HG03175 (cell line): Measurements from ENCODE around the gene INTS7.
A peak's percentile ranks its signal among the peaks of the same experiment; 100 is the strongest.

Source experiments
- ATAC-seq: cut with Tn5 transposase; IDR thresholded peaks from one replicate; pipeline ENCODE4 v1.9.1; 2021; ENCODE audit warnings: mild to moderate bottlenecking, moderate library complexity; ENCODE audit not compliant: unreplicated experiment

Gene INTS7, protein sequence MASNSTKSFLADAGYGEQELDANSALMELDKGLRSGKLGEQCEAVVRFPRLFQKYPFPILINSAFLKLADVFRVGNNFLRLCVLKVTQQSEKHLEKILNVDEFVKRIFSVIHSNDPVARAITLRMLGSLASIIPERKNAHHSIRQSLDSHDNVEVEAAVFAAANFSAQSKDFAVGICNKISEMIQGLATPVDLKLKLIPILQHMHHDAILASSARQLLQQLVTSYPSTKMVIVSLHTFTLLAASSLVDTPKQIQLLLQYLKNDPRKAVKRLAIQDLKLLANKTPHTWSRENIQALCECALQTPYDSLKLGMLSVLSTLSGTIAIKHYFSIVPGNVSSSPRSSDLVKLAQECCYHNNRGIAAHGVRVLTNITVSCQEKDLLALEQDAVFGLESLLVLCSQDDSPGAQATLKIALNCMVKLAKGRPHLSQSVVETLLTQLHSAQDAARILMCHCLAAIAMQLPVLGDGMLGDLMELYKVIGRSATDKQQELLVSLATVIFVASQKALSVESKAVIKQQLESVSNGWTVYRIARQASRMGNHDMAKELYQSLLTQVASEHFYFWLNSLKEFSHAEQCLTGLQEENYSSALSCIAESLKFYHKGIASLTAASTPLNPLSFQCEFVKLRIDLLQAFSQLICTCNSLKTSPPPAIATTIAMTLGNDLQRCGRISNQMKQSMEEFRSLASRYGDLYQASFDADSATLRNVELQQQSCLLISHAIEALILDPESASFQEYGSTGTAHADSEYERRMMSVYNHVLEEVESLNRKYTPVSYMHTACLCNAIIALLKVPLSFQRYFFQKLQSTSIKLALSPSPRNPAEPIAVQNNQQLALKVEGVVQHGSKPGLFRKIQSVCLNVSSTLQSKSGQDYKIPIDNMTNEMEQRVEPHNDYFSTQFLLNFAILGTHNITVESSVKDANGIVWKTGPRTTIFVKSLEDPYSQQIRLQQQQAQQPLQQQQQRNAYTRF

DNA sequence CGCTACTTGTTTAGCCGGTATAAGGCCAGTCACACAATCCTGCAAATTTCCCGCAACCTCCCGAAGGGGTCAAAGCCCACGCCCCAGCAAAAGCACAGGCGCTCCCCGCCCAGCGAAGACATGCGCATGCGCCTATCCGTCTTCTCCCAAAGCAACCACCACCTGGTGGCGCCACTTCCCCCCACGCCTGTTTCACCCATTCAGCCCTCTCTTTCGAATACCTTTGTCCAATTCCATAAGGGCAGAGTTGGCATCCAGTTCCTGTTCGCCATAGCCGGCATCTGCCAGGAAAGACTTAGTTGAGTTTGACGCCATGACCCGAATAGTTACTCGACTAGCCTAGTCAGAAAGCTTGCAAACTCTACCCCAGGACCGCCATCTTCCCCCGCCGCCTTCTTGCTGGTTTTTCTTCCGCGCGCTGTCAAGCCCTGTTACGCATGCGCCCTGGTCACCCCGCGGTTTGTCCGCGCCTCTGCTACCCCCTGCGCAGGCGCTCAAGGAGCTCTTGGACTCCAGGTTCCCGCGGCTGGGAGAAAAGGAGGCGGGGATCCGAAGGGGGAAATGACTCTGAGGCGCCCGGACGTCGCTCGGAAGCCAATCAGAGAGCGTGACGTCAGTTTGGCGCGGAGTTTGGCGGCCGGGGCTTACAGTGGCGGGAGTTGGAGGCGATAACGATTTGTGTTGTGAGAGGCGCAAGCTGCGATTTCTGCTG lies at the start of gene INTS7, which contains the start of gene DTL:
Gene INTS7, minus strand, starts transcription at position 435 of the 712 bp plus-strand sequence. Its CDS starts 120 bp downstream, at position 315.
Gene DTL, plus strand, starts transcription at position 626 of the 712 bp plus-strand sequence. CDS start 143 bp downstream, outside the sequence.
- peak; percentile 81 for ATAC-seq

DNA sequence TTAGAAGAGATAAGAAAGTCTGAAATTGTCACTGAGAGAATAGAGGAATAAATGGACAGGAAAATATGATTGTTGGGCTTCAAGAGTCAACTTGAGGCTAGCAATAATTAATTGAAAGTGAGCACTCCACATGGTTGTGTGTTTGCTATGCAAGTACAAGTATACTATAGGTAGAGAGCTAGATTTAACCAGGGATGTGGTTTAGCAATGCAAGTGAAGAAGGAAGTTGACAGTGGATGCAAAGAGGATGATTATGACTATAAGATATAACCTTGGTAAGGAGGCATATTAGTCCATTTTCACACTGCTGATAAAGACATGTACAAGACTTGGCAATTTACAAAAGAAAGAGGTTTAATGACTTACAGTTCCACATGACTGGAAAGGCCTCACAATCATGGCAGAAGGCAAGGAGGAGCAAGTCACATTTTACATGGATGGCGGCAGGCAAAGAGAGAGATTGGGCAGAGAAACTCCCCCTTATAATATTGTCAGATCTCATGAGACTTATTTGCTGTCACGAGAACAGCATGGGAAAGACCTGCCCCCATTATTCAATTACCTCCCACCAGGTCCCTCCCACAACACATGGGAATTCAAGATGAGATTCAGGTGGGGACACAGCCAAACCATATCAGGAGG lies 47.5 kb upstream of the INTS7 start:
- no peak for ATAC-seq

DNA sequence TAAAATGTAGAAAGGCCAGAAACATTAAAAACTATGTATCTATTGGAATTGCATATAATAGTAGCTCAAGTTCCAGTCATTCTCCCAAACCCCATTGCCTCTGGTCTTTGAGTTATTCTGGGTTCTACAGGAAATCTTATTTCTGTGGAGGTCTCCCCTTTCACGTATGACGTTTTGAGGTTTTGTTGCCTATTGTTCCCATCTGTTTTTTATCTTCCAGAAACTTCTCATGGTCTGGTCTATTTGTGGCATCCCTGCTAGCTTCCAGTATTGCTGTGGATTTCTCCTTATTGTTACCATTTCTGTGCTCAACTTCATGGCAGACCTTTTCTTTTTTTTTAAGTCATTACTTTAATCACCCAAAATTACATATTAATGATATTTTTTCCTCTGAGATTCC lies 43.5 kb upstream of the INTS7 start:
- ATAC-seq: no peak

DNA sequence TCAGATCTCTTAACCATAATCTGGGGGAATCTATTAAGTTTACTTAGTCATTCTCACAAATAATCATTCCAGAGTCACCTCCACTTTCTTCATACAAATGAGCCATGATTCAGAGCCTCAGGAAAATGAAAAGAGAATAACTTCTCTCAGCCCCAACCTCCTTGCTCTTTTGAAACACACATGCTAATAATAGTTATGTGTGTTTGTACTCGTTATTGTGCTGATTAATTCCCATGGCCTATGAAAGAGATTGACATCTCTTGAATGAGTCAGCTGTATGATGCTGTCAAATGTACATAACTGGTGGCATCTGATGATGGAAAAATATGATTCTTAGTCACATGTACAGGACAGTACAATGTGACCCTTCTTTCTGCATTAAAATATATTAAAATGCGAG lies 41.7 kb upstream of the INTS7 start:
- no peak for ATAC-seq

DNA sequence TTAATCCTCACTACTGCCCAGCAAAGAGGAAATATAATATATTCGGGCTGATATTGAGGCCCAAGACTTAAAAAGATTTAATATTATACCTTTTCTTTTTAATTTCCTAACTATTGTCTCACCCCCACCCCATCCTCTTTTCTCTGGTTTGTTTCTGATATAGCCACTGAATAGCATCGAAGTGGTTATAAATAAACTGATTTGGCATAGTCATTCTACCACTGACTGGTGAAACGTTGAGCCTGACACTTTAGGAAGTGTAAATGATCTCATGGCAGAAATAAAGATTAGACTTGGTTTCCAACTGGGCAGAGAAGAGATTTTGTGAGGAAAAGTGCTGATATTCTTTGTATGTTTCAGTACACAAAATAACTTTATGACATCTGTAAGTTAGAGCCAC lies 39.5 kb upstream of the INTS7 start:
- ATAC-seq: no peak

DNA sequence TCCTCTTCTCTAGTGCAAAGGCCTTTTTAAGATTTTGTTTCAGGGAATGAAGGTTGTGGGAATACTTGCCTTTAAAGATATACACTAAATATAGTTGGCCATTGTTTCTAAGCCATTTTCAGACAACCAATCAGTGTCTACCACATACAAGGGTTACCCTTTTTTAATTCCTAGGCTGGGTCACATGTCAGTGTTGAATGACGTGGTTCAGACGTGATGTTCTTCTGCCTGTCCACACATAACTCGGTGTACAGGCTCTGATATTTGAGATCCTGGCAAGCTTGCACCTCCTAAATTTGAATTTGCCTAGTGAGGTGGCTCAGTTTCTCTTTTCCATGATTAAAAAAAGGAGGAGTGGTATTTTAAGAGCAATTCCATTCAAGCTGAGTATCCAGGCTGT lies 39.0 kb upstream of the INTS7 start:
- no peak for ATAC-seq

DNA sequence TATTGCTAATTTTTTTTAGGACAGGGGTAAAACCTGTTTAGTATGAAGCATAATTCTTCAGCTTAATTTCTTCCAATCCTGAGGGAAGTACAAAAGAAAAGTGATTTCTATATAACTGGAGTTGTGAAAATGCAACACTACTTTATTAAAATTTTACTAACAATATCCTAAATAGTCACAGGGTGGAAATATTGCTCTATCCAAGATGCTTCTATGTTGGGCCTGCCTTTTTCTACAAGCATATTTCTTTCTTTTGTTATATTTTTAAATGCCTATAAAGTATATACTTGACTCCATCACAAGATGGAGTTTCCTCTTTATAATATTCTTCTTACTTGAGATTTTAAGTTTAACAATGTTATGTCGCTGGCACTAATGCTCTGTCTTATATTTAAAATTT lies 38.1 kb upstream of the INTS7 start:
- no peak for ATAC-seq

DNA sequence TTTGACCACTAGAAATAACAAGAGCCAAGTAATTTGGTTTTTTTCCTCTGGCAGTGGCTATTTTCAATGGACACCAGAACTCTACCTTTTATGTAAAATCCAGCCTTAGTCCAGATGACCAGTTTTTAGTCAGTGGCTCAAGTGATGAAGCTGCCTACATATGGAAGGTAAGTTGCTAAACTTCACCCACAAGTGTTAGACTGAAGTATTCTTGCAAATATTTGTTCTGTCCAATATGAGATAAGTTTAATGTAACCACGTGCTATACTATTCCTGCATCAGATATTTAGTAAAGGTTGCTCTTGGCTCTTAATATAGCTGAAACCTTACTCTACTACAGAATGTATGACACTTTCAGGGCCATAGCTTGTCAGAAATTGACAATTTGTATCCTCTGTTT lies 36.7 kb upstream of the INTS7 start:
- no peak for ATAC-seq

DNA sequence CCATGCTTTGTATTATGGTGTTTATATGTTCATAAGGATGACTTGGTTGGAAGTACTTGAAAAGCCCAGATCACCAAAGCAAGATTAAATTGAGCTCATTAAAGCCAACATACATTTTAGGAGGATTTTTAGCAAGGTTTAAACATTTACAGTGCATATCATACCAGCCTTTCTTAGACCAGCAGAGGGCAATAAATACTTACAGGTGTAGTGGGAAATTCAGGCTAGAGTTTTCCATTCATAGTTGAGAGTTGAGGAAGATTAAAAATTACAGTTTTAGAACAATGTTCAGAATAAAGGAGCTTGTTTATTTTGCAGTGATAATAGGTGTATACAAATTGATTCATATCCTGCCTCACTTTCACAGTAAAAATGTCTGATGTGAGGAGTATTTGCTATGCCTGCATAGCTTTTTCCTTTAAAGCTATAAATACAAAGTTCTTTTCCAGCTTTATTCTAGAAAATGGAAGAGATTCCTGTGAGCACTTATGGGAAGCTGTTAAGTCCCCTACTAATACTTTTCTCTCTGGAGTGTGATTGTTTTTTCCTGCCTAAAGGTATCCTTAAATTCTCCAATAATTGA lies 35.5 kb upstream of the INTS7 start:
- no peak for ATAC-seq

DNA sequence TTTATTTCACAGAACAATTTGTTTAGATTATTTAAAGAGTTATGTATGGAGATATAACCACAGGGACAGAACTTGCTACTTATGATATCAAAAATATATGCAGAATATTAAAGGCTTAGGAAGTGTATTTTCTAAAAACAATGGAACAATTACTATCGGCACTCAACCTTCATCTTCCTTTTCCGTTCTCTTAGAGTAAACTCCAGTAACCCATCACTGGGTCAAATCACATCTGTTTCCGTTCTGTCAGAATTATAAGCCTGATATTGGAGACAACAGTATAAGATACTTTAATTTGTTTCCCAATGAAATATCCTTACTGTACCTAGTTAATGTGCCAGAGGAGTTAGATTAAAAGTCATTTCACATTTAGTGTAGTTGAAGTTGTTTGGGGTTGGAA lies 32.4 kb upstream of the INTS7 start:
- ATAC-seq: no peak

DNA sequence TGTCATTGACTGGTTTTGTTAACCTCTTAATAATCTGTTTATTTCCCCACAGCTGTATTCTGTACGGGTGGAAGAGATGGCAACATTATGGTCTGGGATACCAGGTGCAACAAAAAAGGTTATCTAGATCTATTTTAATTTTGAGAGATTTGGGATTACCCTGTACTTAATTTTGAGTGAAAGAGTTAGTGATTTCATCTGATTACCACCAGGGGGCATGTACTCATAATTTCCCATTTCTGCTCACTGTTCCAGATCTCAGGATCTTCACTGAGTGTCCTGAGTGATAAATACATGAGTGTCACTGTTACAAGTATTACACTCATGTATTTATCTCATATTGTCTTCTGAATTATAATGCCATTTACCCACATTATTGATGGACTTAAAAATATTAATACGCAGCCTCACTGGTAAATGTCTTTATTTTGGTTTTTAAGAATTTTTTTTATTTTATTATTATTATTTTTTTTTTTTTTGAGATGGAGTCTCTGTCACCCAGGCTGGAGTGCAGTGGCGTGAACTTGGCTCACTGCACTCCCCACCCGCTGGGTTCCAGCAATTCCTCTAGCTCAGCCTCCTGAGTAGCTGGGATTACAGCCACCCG lies 27.6 kb upstream of the INTS7 start:
- peak; percentile 58 for ATAC-seq

DNA sequence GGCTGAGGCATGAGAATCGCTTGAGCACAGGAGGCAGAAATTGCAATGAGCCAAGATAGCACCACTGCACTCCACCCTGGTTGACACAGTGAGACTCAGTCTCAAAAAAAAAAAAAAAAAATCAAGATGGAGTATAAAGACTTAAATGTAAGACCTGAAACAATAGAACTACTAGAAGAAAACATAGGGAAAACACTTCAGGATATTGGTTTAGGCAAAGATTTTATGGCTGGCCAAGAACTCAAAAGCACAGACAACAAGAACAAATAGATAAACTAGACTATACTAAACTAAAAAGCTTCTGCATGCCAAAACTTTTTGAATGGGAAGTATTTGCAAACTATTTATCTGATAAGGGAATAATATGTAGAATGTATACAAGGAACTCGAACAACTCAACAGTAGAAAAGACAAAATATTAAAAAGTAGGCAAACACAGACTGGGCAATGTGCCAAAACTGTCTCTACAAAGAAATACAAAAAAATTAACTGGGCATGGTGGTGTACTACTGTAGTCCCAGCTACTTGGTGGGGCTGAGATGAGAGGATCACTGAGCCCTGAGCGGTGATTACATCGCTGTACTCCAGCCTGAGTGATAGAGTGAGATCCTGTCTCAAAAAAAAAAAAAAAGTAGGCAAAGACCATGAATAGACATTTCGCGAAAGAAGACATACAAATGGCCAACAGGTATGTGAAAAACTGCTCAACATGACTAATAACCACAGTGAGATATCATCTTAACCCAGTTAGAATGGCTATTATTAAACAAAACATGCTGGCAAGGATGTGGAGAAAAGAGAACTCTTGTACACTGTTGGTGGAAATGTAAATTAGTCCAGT lies 25.5 kb upstream of the INTS7 start:
- ATAC-seq: no peak

DNA sequence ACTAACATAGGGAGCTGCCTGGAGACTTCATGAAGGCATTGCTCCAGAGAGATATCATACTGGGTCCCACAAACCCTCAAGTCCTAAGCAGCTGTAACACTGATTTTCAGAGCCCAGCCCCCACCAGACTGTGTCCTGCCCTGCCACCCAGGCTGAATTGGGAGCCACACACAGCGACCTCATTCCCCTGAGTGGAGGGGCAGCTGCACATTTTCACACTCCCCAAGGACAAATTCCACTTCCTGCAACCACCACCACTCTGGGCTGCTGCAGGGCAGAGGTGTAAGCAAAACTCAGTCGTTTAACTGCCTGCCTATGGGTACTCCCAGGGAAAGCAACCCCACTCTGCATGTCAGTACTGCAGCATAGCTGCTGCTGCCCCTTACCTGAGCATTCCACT lies 20.0 kb upstream of the INTS7 start:
- no peak for ATAC-seq

DNA sequence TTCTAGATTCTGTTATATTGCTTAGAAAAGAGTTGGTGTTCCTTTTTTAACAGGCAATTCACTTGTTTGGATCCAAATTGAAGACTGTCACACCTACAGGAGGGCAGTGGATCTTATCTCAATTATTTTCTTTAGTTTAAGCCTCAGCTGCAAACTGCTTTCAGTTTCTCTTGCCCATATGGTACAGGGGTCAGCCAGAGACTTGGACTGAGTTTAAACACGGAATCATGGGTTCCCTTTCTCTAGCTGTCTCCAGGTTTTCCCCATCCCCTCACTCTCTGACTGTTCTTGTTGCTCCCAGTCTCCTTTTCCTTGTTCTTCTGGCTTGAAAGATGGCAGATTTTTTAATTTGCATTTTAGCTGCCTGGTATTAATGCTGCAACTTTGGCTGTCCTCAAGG lies 18.6 kb upstream of the INTS7 start:
- no peak for ATAC-seq

DNA sequence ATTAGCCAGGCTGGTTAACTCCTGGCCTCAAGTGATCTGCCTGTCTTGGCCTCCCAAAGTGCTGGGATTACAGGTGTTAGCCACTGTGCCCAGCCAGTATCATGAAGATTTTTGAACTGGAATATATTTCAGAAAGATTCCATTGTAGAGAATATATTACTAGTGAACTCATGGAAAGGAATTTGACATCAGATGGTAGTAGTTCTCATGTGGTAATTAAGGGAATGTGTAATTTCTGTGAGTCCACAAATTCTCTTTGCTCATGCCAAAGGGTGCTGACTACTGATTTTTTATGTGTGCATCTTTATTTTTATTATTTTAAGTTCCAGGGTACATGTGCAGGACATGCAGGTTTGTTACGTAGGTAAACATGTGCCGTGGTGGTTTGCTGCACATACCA lies 10.6 kb upstream of the INTS7 start:
- ATAC-seq: no peak

DNA sequence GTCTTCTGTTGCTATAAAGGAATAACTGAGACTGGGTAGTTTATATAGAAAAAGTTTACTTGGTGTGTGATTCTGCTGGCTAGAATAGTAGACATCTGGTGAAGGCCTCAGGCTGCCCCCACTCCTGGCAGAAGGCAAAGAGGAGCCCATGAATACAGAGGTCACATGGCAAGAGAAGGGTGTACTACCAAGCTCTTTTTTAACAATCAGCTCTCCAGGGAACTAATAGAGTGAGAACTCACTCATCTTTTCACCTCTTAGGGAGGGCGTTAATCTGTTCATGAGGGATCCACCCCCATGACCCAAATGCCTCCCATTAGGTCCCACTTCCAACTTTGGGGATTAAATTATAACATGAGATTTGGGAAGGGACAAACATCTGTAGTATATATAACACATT lies 9.5 kb upstream of the INTS7 start:
- no peak for ATAC-seq

DNA sequence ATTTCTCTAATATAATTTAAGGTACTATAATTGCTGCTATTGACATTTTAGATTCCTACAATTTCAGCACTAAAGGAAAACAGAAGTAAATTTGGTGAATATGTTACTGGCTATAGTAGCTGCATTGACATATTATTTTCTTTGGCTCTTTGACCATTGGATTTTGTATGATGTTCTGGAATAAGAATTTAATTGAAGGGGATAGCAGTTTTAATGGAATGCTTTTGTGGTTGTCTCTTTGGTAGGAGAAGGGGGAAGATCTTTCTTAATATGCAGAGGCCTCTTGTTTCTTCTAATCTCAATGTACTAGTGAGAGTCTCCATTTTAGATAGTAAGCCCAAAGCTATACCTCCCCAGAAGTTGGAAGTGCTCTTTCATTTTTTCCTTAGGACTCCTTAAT lies 7.1 kb upstream of the INTS7 start:
- ATAC-seq: no peak

DNA sequence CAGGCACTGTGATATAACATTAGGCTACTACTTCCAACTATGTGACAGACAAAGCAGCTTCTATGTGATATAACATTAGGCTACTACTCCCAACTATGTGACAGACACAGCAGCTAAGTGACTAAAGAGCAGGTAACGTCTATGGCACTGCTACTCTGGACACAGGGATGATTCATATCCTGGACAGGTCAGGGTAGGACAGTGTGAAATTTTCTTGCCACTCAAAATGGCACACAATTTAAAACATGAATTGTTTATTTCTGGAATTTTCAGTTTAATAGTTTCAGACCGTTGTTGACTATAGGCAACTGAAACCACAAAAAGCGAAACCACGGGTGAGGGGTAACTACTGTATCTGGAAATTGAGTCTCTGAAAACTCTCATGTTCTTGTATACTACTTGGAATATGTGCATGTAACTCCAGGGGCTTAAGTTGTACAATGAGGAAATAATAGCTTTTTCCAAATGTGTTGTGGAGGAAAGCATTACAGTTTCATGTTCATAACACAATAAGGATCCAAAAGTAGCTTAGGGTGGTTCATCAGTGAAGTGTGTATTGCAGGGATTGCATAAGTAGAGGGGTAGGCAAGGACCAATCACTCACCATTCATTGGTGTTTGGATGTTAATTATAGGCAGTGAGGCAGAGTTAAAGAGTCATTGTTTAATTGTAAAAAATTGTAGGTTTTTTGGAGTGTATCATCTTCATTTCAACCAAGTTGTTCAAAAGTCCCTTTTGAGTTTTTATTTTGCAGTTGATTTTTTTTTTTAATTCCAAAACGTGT lies 5.5 kb upstream of the INTS7 start:
- no peak for ATAC-seq
